Naive thymus-derived CD4-positive, alpha-beta T cell (primary cell): ENCODE measurements around the gene IL23A. TPM values are rescaled to one million over a fixed set of nuclear protein-coding genes. Genes with fewer than 3 reads are reported as not detected.
A peak's percentile ranks its signal among the peaks of the same experiment; 100 is the strongest.

ENCODE experiments used
- ATAC-seq: fragments of 150-1000 bp; cut with Tn5 transposase; 2 replicates; pipeline ENCODE4 v1.10.0; 2021; ENCODE audit warnings: mild to moderate bottlenecking, moderate library complexity
- CTCF ChIA-PET: fragments of 350-600 bp; sonication (Branson Sonifier 250); formaldehyde crosslinking; loops from one replicate; lab custom pipeline; 2021; ENCODE audit warnings: antibody characterized with exemption; lab: Charles Lee
- POLR2A ChIA-PET: fragments of 350-600 bp; sonication (Branson Sonifier 250); formaldehyde crosslinking; loops from one replicate; lab custom pipeline; 2021; ENCODE audit warnings: antibody characterized with exemption, inconsistent platforms; lab: Charles Lee
- DNase-seq, 9 donors: peaks; one replicate each; pipeline versions ENCODE4 v3.0.0 to v3.0.0-alpha.2; 2020 to 2022; ENCODE audit warnings: mixed read lengths in 1 of 9
- H3K27ac ChIP-seq: one replicate; pipeline ENCODE4 v1.7.0; 2013; ENCODE audit warnings: mild to moderate bottlenecking, low read depth, low read length, moderate library complexity
- H3K27me3 ChIP-seq, 2 donors: one replicate each; pipeline ENCODE4 v1.7.0; 2013; ENCODE audit warnings: low read length in 2 of 2, mild to moderate bottlenecking in 2 of 2, moderate library complexity in 2 of 2; ENCODE audit not compliant: control insufficient read depth in 2 of 2, insufficient read depth in 2 of 2
- H3K36me3 ChIP-seq, 3 experiments: 1 replicate in 2 of 3; 2 replicates in 1 of 3; pipeline ENCODE4 v1.7.0; 2013; ENCODE audit warnings: low read length in 3 of 3, mild to moderate bottlenecking in 3 of 3, moderate library complexity in 1 of 3; ENCODE audit not compliant: insufficient read depth in 3 of 3, control insufficient read depth in 2 of 3
- H3K4me1 ChIP-seq, 2 donors: one replicate each; pipeline ENCODE4 v1.7.0; 2013; ENCODE audit warnings: low read length in 2 of 2, mild to moderate bottlenecking in 2 of 2, moderate library complexity in 1 of 2; ENCODE audit not compliant: control insufficient read depth in 2 of 2, insufficient read depth in 2 of 2
- H3K4me3 ChIP-seq: 2 replicates; pipeline ENCODE4 v1.7.0; 2013; ENCODE audit warnings: mild to moderate bottlenecking, low read length
- H3K9me3 ChIP-seq, 3 experiments: 1 replicate in 2 of 3; 2 replicates in 1 of 3; pipeline ENCODE4 v1.7.0; 2013; ENCODE audit warnings: low read length in 3 of 3; ENCODE audit not compliant: control insufficient read depth in 2 of 3
- H3K27ac Mint-ChIP-seq, 9 donors: one replicate each; pipeline ENCODE4 v1.8.0; 2020 to 2022; ENCODE audit warnings: mixed read lengths in 9 of 9, mild to moderate bottlenecking in 8 of 9, moderate library complexity in 5 of 9, inconsistent platforms in 2 of 9
- H3K27me3 Mint-ChIP-seq, 5 donors: one replicate each; pipeline ENCODE4 v1.8.0; 2021 to 2022; ENCODE audit warnings: mixed read lengths in 5 of 5, mild to moderate bottlenecking in 1 of 5
- H3K36me3 Mint-ChIP-seq, 5 donors: one replicate each; pipeline ENCODE4 v1.8.0; 2020 to 2022; ENCODE audit warnings: mixed read lengths in 5 of 5, mild to moderate bottlenecking in 3 of 5, inconsistent platforms in 1 of 5
- H3K4me1 Mint-ChIP-seq, 7 donors: one replicate each; pipeline ENCODE4 v1.8.0; 2020 to 2022; ENCODE audit warnings: mixed read lengths in 7 of 7, mild to moderate bottlenecking in 3 of 7, inconsistent platforms in 1 of 7
- H3K4me3 Mint-ChIP-seq, 10 donors: one replicate each; pipeline ENCODE4 v1.8.0; 2020 to 2022; ENCODE audit warnings: mild to moderate bottlenecking in 10 of 10, mixed read lengths in 10 of 10, moderate library complexity in 6 of 10, inconsistent platforms in 2 of 10
- H3K9me3 Mint-ChIP-seq, 11 donors: one replicate each; pipeline ENCODE4 v1.8.0; 2020 to 2022; ENCODE audit warnings: mixed read lengths in 11 of 11, mild to moderate bottlenecking in 4 of 11, inconsistent platforms in 1 of 11, moderate library complexity in 1 of 11
- intact Hi-C, 2 donors: fragments of 100-400 bp; cut with micrococcal nuclease; formaldehyde crosslinking; loops; one replicate each; pipeline ENCODE4 v1.15.1; 2023
- polyA plus RNA-seq, 2 donors: library from polyadenylated mRNA; unstranded; fragments of 300-500 nt; fragmentation: Illumina TruSeq; gene quantifications; one replicate each; pipeline ENCODE4 v1.2.3, GENCODE V29; 2021
- total RNA-seq, 6 experiments: library from RNA in 5 of 6; stranded (reverse) in 5 of 6; gene quantifications; 1 replicate in 5 of 6; 2 replicates in 1 of 6; pipeline ENCODE4 v1.2.3 and lab custom pipeline; 2021 to 2026

The IL23A gene
- total and polyA plus RNA-seq, 7 experiments from 2014 or later, result 14.4 to 42.0 (median 20.1) TPM

DNA sequence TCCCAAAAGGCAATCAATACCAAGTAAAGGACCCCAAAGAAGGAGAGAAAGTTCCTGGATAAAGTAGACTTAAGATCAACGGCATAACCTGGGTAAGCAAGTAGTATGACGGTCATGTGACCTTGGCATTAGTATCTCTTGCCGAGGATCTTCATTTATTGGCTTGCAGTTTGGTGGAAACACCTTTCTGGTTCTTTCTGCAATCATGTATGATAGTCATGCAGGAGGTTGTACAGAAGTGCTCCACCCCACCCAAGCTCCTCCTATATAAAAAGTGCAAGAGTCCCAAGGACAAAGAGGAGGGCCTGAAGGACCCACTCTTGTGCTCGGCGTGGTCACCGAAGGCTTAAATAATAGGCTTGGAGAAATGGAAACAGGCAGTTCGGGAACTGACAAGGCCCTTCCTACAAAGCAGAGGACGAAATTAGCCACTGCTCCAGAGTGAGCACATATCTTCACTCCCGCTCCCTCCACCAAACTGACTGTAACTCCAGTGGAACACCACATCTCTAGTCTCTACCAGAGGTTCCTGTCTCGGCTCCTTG lies 39.3 kb upstream of the IL23A start:
- peak overlapping the region; percentile 93 to 100 (median 96) for H3K4me3 Mint-ChIP-seq
- Histone ChIP-seq H3K4me1 (peaks cover 26 to 48% of the 10 kb centered on the region in 2 donors), H3K4me3 (peak overlapping the region; percentile 73), H3K27ac (peak overlapping the region; percentile 94), H3K27me3 (no peaks in the 10 kb centered on the region), H3K9me3 (no peaks in the 10 kb centered on the region), H3K36me3 (peaks cover 0 to 11% (median 0%) of the 10 kb centered on the region in 3 experiments)
- ChIA-PET CTCF (interaction anchor here (0.6 to 1.9 kb wide), 4 partner anchors 110 to 1293 kb away, joined by 3 to 5 read pairs (median 4); partner anchors contain the start of gene SMARCC2), POLR2A (interaction anchor here (0.6 to 3.6 kb wide), 10 partner anchors 10 to 225 kb away, joined by 3 to 18 read pairs (median 4); partner anchors contain the start of genes RNF41, SMARCC2, STAT2 and ZC3H10)
- H3K4me1 Mint-ChIP-seq, result peaks cover 27 to 61% (median 53%) of the 10 kb centered on the region in 7 donors
- H3K27me3 Mint-ChIP-seq, result no peaks in the 10 kb centered on the region
- DNase-seq, result peak in 6 of 9 donors; percentile 36 to 60 (median 50)
- no peaks in the 10 kb centered on the region for H3K9me3 Mint-ChIP-seq
- ATAC-seq, result no peak
- intact Hi-C loops, result no loop called here
- H3K27ac Mint-ChIP-seq, result peak overlapping the region; percentile 93 to 99 (median 96)
- peaks cover 0 to 14% (median 4%) of the 10 kb centered on the region in 5 donors for H3K36me3 Mint-ChIP-seq

GRCh38 chr12:56299853-56300643 lies 38.6 kb upstream of the IL23A start, which contains the start of gene CS:
Gene CS (minus strand): TSS chr12:56300330. CDS start chr12:56300201, 129 bp downstream.
- ATAC-seq (peak; percentile 98), DNase-seq (peak; percentile 95 to 99 (median 98))
- Histone ChIP-seq H3K9me3 (no peaks in the 10 kb centered on the region), H3K4me3 (peak within 1 kb of the TSS; percentile 73), H3K27me3 (no peaks in the 10 kb centered on the region), H3K4me1 (peaks cover 26 to 48% of the 10 kb centered on the region in 2 donors), H3K27ac (peak within 1 kb of the TSS; percentile 94), H3K36me3 (peaks cover 0 to 12% (median 0%) of the 10 kb centered on the region in 3 experiments)
- intact Hi-C loops, result loop anchor here (1.0 to 2.0 kb wide), 24 partner anchors 9 to 561 kb away; partner anchors contain the start of genes STAT2 (in 2 of the 2), TIMELESS (in 2 of the 2), ANKRD52 (in 1 of the 2) and COQ10A (in 1 of the 2)
- POLR2A ChIA-PET, result interaction anchor here (0.6 to 3.6 kb wide), 10 partner anchors 10 to 226 kb away, joined by 3 to 18 read pairs (median 5); partner anchors contain the start of genes RNF41, SMARCC2, STAT2 and ZC3H10
- CTCF ChIA-PET, result interaction anchor here (0.6 to 1.9 kb wide), 4 partner anchors 16 to 1292 kb away, joined by 4 to 5 read pairs (median 4); partner anchors contain the start of genes CNPY2 and SMARCC2
- H3K27me3 Mint-ChIP-seq, result no peaks in the 10 kb centered on the region
- H3K4me3 Mint-ChIP-seq, result peak within 1 kb of the TSS; percentile 93 to 100 (median 96)
- no peaks in the 10 kb centered on the region for H3K9me3 Mint-ChIP-seq
- peaks cover 0 to 16% (median 6%) of the 10 kb centered on the region in 5 donors for H3K36me3 Mint-ChIP-seq
- H3K4me1 Mint-ChIP-seq, result peaks cover 27 to 58% (median 53%) of the 10 kb centered on the region in 7 donors
- H3K27ac Mint-ChIP-seq, result peak within 1 kb of the TSS; percentile 93 to 99 (median 97)

- no peaks in the 10 kb centered on the region for H3K9me3 Mint-ChIP-seq
- H3K27ac Mint-ChIP-seq, result peak overlapping the region; percentile 93 to 99 (median 97)
- peak overlapping the region; percentile 93 to 100 (median 96) for H3K4me3 Mint-ChIP-seq
- ATAC-seq (no peak), DNase-seq (peak in 1 of 9 donors; percentile 4)
- H3K4me1 Mint-ChIP-seq, result peaks cover 27 to 58% (median 53%) of the 10 kb centered on the region in 7 donors
- no peaks in the 10 kb centered on the region for H3K27me3 ChIP-seq
- intact Hi-C loops, result loop anchor here (1.0 to 2.0 kb wide), 24 partner anchors 10 to 562 kb away; partner anchors contain the start of genes STAT2 (in 2 of the 2), TIMELESS (in 2 of the 2), ANKRD52 (in 1 of the 2) and COQ10A (in 1 of the 2)
- H3K27me3 Mint-ChIP-seq, result no peaks in the 10 kb centered on the region
- H3K36me3 ChIP-seq, result peaks cover 0 to 18% (median 0%) of the 10 kb centered on the region in 3 experiments
- POLR2A ChIA-PET, result interaction anchor here (0.6 to 3.6 kb wide), 9 partner anchors 11 to 198 kb away, joined by 3 to 18 read pairs (median 3); partner anchors contain the start of genes RNF41 and TIMELESS
- peak overlapping the region; percentile 73 for H3K4me3 ChIP-seq
- H3K4me1 ChIP-seq, result peaks cover 26 to 48% of the 10 kb centered on the region in 2 donors
- no peaks in the 10 kb centered on the region for H3K9me3 ChIP-seq
- CTCF ChIA-PET, result interaction anchor here (0.6 to 1.1 kb wide), 3 partner anchors 15 to 462 kb away, joined by 3 to 4 read pairs (median 3); partner anchors contain the start of gene CNPY2
- peaks cover 0 to 16% (median 8%) of the 10 kb centered on the region in 5 donors for H3K36me3 Mint-ChIP-seq
- peak overlapping the region; percentile 94 for H3K27ac ChIP-seq
These were observed 37.8 kb upstream of the IL23A start for GRCh38 chr12:56300644-56301464.

GRCh38 chr12:56304276-56304675 lies 34.4 kb upstream of the IL23A start:
- Histone ChIP-seq H3K36me3 (peaks cover 0 to 21% (median 0%) of the 10 kb centered on the region in 3 experiments), H3K9me3 (no peaks in the 10 kb centered on the region), H3K27ac (no peak overlapping the region), H3K4me3 (no peak overlapping the region), H3K27me3 (no peaks in the 10 kb centered on the region), H3K4me1 (peaks cover 13 to 19% of the 10 kb centered on the region in 2 donors)
- intact Hi-C loops, result no loop called here
- Mint-ChIP-seq H3K27me3 (no peaks in the 10 kb centered on the region), H3K4me1 (peaks cover 9 to 26% (median 22%) of the 10 kb centered on the region in 7 donors), H3K9me3 (no peaks in the 10 kb centered on the region), H3K36me3 (peaks cover 0 to 10% (median 1%) of the 10 kb centered on the region in 5 donors), H3K4me3 (no peak overlapping the region), H3K27ac (no peak overlapping the region)
- ChIA-PET POLR2A (interaction anchor here (0.6 to 1.4 kb wide), 3 partner anchors 11 to 152 kb away, joined by 3 to 4 read pairs (median 3); partner anchors contain the start of gene CNPY2), CTCF (no interaction called here)
- no peak for ATAC-seq
- DNase-seq, result no peak

DNA sequence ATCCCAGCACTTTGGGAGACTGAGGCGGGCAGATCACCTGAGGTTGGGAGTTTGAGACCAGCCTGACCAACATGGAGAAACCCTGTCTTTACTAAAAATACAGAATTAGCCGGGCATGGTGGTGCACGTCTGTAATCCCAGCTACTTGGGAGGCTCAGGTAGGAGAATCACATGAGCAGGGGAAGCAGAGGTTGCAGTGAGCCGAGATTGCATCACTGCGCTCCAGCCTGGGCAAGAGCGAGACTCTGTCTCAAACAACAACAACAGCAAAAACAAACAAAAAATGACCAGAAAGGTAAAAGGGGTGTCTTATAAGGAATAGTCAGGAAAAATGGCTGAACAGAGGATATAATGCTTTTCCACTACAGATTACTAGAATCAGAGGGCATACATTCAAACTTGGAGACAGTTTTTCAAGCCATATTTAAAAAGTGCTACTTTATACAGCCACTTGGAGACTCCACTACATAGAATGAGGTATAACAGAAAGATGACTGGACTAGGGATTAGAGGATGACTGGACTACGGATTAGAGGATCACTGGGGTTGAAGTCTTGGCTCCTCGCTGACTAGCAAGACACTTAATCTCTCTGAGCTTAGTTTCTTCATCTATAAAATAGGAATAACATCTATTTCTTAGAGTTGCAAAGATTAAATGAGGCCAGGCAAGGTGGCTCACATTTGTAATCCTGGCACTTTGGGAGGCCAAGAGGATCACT lies 33.7 kb upstream of the IL23A start:
- Histone ChIP-seq H3K4me1 (peaks cover 8 to 19% of the 10 kb centered on the region in 2 donors), H3K4me3 (no peak overlapping the region), H3K36me3 (peaks cover 0 to 23% (median 0%) of the 10 kb centered on the region in 3 experiments), H3K27me3 (no peaks in the 10 kb centered on the region), H3K27ac (no peak overlapping the region), H3K9me3 (no peaks in the 10 kb centered on the region)
- Mint-ChIP-seq H3K4me1 (peaks cover 8 to 23% (median 21%) of the 10 kb centered on the region in 7 donors), H3K27ac (peak overlapping the region in 4 of 9 donors; percentile 7 to 47 (median 29)), H3K4me3 (no peak overlapping the region), H3K36me3 (peaks cover 0 to 13% (median 4%) of the 10 kb centered on the region in 5 donors), H3K27me3 (no peaks in the 10 kb centered on the region), H3K9me3 (no peaks in the 10 kb centered on the region)
- ATAC-seq (no peak), DNase-seq (no peak)
- CTCF ChIA-PET, result no interaction called here
- intact Hi-C loops, result no loop called here
- POLR2A ChIA-PET, result interaction anchor here (0.6 to 1.4 kb wide), 6 partner anchors 11 to 151 kb away, joined by 3 to 6 read pairs (median 4); partner anchors contain the start of genes CNPY2 and RNF41
